H7 (cell line): ENCODE results near the gene DUSP15. TPM values are rescaled to one million over a fixed set of nuclear protein-coding genes. Genes with fewer than 3 reads are reported as not detected.

ENCODE experiments used
- DNase-seq: peaks from one replicate; pipeline ENCODE4 v3.0.0; 2012
- H3K27me3 ChIP-seq: 2 replicates; pipeline ENCODE4 v1.6.0; 2011; ENCODE audit warnings: mild to moderate bottlenecking, low read length; ENCODE audit not compliant: control insufficient read depth, insufficient read depth
- H3K36me3 ChIP-seq: replicated peaks from 2 replicates; pipeline ENCODE4 v1.5.1; 2011; ENCODE audit warnings: low read length; ENCODE audit not compliant: control insufficient read depth, insufficient read depth
- H3K4me3 ChIP-seq: 2 replicates; pipeline ENCODE4 v1.5.1; 2011; ENCODE audit warnings: low read depth, mild to moderate bottlenecking, control low read depth, low read length, moderate library complexity; ENCODE audit not compliant: insufficient read depth
- total RNA-seq: library from RNA; depleted of rRNA; stranded (reverse); fragments of >200 nt; shearing (Covaris generic); gene quantifications from 2 replicates; pipeline ENCODE4 v1.2.3, GENCODE V29; 2014

Gene DUSP15
- total RNA-seq, 1 experiment from 2014 or later, result 1.5 TPM

- Histone ChIP-seq H3K36me3 (no peaks in the 10 kb centered on the region), H3K4me3 (no peak overlapping the region), H3K27me3 (no peaks in the 10 kb centered on the region)
- DNase-seq, result no peak
Measured at GRCh38 chr20:31907046-31907445, 36.7 kb upstream of the DUSP15 start.

GRCh38 chr20:31906001-31906400 is 35.7 kb upstream of the DUSP15 start:
- Histone ChIP-seq H3K4me3 (no peak overlapping the region), H3K36me3 (no peaks in the 10 kb centered on the region), H3K27me3 (no peaks in the 10 kb centered on the region)
- peak; percentile 67 for DNase-seq

- DNase-seq, result no peak
- Histone ChIP-seq H3K4me3 (no peak overlapping the region), H3K36me3 (no peaks in the 10 kb centered on the region), H3K27me3 (no peaks in the 10 kb centered on the region)
Measured at GRCh38 chr20:31903627-31904386, 33.5 kb upstream of the DUSP15 start.

GRCh38 chr20:31901615-31902014 is 31.3 kb upstream of the DUSP15 start:
- DNase-seq, result no peak
- H3K36me3 ChIP-seq, result no peaks in the 10 kb centered on the region
- no peak overlapping the region for H3K4me3 ChIP-seq
- no peaks in the 10 kb centered on the region for H3K27me3 ChIP-seq

- DNase-seq, result no peak
- no peaks in the 10 kb centered on the region for H3K27me3 ChIP-seq
- no peak overlapping the region for H3K4me3 ChIP-seq
- H3K36me3 ChIP-seq, result no peaks in the 10 kb centered on the region
Measured at GRCh38 chr20:31897541-31897940, 27.2 kb upstream of the DUSP15 start.

GRCh38 chr20:31896049-31896448 is 25.7 kb upstream of the DUSP15 start:
- no peak for DNase-seq
- Histone ChIP-seq H3K4me3 (no peak overlapping the region), H3K27me3 (no peaks in the 10 kb centered on the region), H3K36me3 (no peaks in the 10 kb centered on the region)

- peak; percentile 64 for DNase-seq
- no peaks in the 10 kb centered on the region for H3K27me3 ChIP-seq
- H3K36me3 ChIP-seq, result no peaks in the 10 kb centered on the region
- no peak overlapping the region for H3K4me3 ChIP-seq
Measured at GRCh38 chr20:31894980-31895675, 24.8 kb upstream of the DUSP15 start.

GRCh38 chr20:31890646-31891045 is 20.3 kb upstream of the DUSP15 start:
- H3K27me3 ChIP-seq, result no peaks in the 10 kb centered on the region
- no peak overlapping the region for H3K4me3 ChIP-seq
- H3K36me3 ChIP-seq, result no peaks in the 10 kb centered on the region
- DNase-seq, result no peak

GRCh38 chr20:31883829-31884228 is 13.5 kb upstream of the DUSP15 start:
- Histone ChIP-seq H3K36me3 (no peaks in the 10 kb centered on the region), H3K27me3 (no peaks in the 10 kb centered on the region), H3K4me3 (no peak overlapping the region)
- no peak for DNase-seq

- DNase-seq, result no peak
- H3K4me3 ChIP-seq, result no peak overlapping the region
- peaks cover 2% of the 10 kb centered on the region; the same call in 1 of the 2 replicates for H3K27me3 ChIP-seq
- H3K36me3 ChIP-seq, result no peaks in the 10 kb centered on the region
Measured at GRCh38 chr20:31881945-31882344, 11.6 kb upstream of the DUSP15 start.

GRCh38 chr20:31879143-31879987 is 9.0 kb upstream of the DUSP15 start:
- DNase-seq, result peak; percentile 99
- Histone ChIP-seq H3K4me3 (peak overlapping the region; percentile 42), H3K27me3 (peaks cover 2% of the 10 kb centered on the region; the same call in 1 of the 2 replicates), H3K36me3 (no peaks in the 10 kb centered on the region)

- no peak for DNase-seq
- peaks cover 2% of the 10 kb centered on the region; the same call in 1 of the 2 replicates for H3K27me3 ChIP-seq
- no peaks in the 10 kb centered on the region for H3K36me3 ChIP-seq
- H3K4me3 ChIP-seq, result no peak overlapping the region
Measured at GRCh38 chr20:31877684-31878083, 7.4 kb upstream of the DUSP15 start.

- Histone ChIP-seq H3K4me3 (no peak overlapping the region), H3K27me3 (peaks cover 13% of the 10 kb centered on the region), H3K36me3 (no peaks in the 10 kb centered on the region)
- DNase-seq, result no peak
Measured at GRCh38 chr20:31875671-31876070, 5.3 kb upstream of the DUSP15 start.

GRCh38 chr20:31872406-31872805 is 2.1 kb upstream of the DUSP15 start:
- H3K27me3 ChIP-seq, result peaks cover 33% of the 10 kb centered on the region
- no peak for DNase-seq
- H3K36me3 ChIP-seq, result no peaks in the 10 kb centered on the region
- H3K4me3 ChIP-seq, result no peak overlapping the region

GRCh38 chr20:31871618-31871954 is 1.3 kb upstream of the DUSP15 start:
- Histone ChIP-seq H3K27me3 (peaks cover 33% of the 10 kb centered on the region), H3K36me3 (no peaks in the 10 kb centered on the region), H3K4me3 (no peak overlapping the region)
- no peak for DNase-seq
